GM12878 (cell line): ENCODE results near the gene NEU1. TPM values are rescaled to one million over a fixed set of nuclear protein-coding genes. Genes with fewer than 3 reads are reported as not detected.

Source experiments
- ATF7 ChIP-seq: fragments of 450-650 bp; IDR thresholded peaks from 2 replicates; pipeline ENCODE4 v1.6.1; 2016; ENCODE audit warnings: low read depth, mild to moderate bottlenecking
- BRCA1 ChIP-seq: IDR thresholded peaks from 2 replicates; pipeline ENCODE4 v1.6.1; 2011; ENCODE audit warnings: low read depth, low read length, improper control_type of control experiment
- CHD1 ChIP-seq: IDR thresholded peaks from 2 replicates; pipeline ENCODE4 v1.6.1; 2012; ENCODE audit warnings: low read depth, low read length, improper control_type of control experiment
- CHD4 ChIP-seq: fragments of 200-600 bp; sonication (generic); IDR thresholded peaks from 2 replicates; pipeline ENCODE4 v1.6.1; 2016; ENCODE audit warnings: mild to moderate bottlenecking
- ESRRA ChIP-seq: IDR thresholded peaks from 2 replicates; pipeline ENCODE4 v1.6.1; 2012; ENCODE audit warnings: mild to moderate bottlenecking, low read length, improper control_type of control experiment
- EZH2 ChIP-seq: IDR thresholded peaks from 2 replicates; pipeline ENCODE4 v1.6.1; 2012; ENCODE audit warnings: low read depth, mild to moderate bottlenecking, control low read depth, inconsistent platforms, low read length, borderline replicate concordance; ENCODE audit not compliant: control insufficient read depth
- GABPA ChIP-seq: IDR thresholded peaks from 2 replicates; pipeline ENCODE4 v1.6.1; 2014; ENCODE audit warnings: antibody characterized with exemption, low read depth, mild to moderate bottlenecking, inconsistent platforms
- HCFC1 ChIP-seq: fragments of 150-350 bp; IDR thresholded peaks from 2 replicates; pipeline ENCODE4 v1.6.1; 2014; ENCODE audit warnings: low read length
- HDGF ChIP-seq: fragments of 450-650 bp; IDR thresholded peaks from 2 replicates; pipeline ENCODE4 v1.6.1; 2016; ENCODE audit warnings: antibody characterized with exemption
- JUND ChIP-seq: IDR thresholded peaks from 2 replicates; pipeline ENCODE4 v1.6.1; 2012; ENCODE audit warnings: low read depth, mild to moderate bottlenecking, low read length, improper control_type of control experiment, moderate library complexity
- MTA2 ChIP-seq: fragments of 450-650 bp; IDR thresholded peaks from 2 replicates; pipeline ENCODE4 v1.6.1; 2016; ENCODE audit warnings: low read depth, mild to moderate bottlenecking, moderate library complexity
- NFIC ChIP-seq: IDR thresholded peaks from 2 replicates; pipeline ENCODE4 v1.6.1; 2012; ENCODE audit warnings: low read depth, mild to moderate bottlenecking, inconsistent platforms, low read length, moderate library complexity
- NFYB ChIP-seq: IDR thresholded peaks from 2 replicates; pipeline ENCODE4 v1.6.1; 2011; ENCODE audit warnings: low read depth, mild to moderate bottlenecking, low read length, improper control_type of control experiment, moderate library complexity; ENCODE audit not compliant: insufficient read depth
- PAX8 ChIP-seq: fragments of 450-650 bp; IDR thresholded peaks from 2 replicates; pipeline ENCODE4 v1.6.1; 2017; ENCODE audit warnings: mild to moderate bottlenecking, moderate library complexity
- POU2F2 ChIP-seq: IDR thresholded peaks from 3 replicates; pipeline ENCODE4 v1.6.1; 2011; ENCODE audit warnings: low read depth, mild to moderate bottlenecking, low read length, borderline replicate concordance
- RCOR1 ChIP-seq: conservative IDR thresholded peaks from 2 replicates; pipeline ENCODE4 v1.6.1; 2012; ENCODE audit warnings: low read depth, low read length, improper control_type of control experiment
- SMAD5 ChIP-seq: IDR thresholded peaks from 2 replicates; pipeline ENCODE4 v1.6.1; 2016; ENCODE audit warnings: antibody characterized with exemption, low read depth
- SMC3 ChIP-seq: IDR thresholded peaks from 2 replicates; pipeline ENCODE4 v1.6.1; 2011; ENCODE audit warnings: low read length, improper control_type of control experiment, borderline replicate concordance
- SPI1 ChIP-seq: IDR thresholded peaks from 2 replicates; pipeline ENCODE4 v1.6.1; 2011; ENCODE audit warnings: low read depth, mild to moderate bottlenecking, low read length, moderate library complexity, borderline replicate concordance; ENCODE audit not compliant: insufficient read depth
- SRF ChIP-seq, 2 experiments: IDR thresholded peaks; 2 replicates each; pipeline ENCODE4 v1.6.1; 2011; ENCODE audit warnings: low read depth in 2 of 2, low read length in 2 of 2, mild to moderate bottlenecking in 1 of 2, moderate library complexity in 1 of 2
- TCF7 ChIP-seq: IDR thresholded peaks from 2 replicates; pipeline ENCODE4 v1.6.1; 2014; ENCODE audit warnings: antibody characterized with exemption, borderline replicate concordance
- YY1 ChIP-seq: IDR thresholded peaks from 2 replicates; pipeline ENCODE4 v1.6.1; 2011; ENCODE audit warnings: low read depth, mild to moderate bottlenecking, low read length
- ZNF217 ChIP-seq: fragments of 450-650 bp; IDR thresholded peaks from 2 replicates; pipeline ENCODE4 v1.6.1; 2017; ENCODE audit warnings: antibody characterized with exemption, mild to moderate bottlenecking
- polyA plus RNA-seq, 11 experiments: library from polyadenylated mRNA; depleted of rRNA in 4 of 11; unstranded in 6 of 11; stranded (reverse) in 5 of 11; fragments of >200 nt; fragmentation: Nextera tagmentation in 4 of 11; fragmentation: Illumina TruSeq in 1 of 11; extraction: Ambion mirVana in 4 of 11; extraction: Trizol in 1 of 11; gene quantifications; 1 replicate in 1 of 11; 2 replicates in 10 of 11; pipeline versions ENCODE4 v1.2.1 to v1.2.3, GENCODE V29; 2011 to 2016; ENCODE audit warnings: inconsistent platforms in 2 of 11, missing spikeins in 2 of 11, low read depth in 1 of 11
- total RNA-seq, 4 experiments: library from RNA; depleted of rRNA in 3 of 4; stranded (reverse); fragments of >200 nt in 3 of 4; fragmentation: Illumina TruSeq in 1 of 4; extraction: Trizol in 1 of 4; gene quantifications; 2 replicates each; pipeline versions ENCODE4 v1.2.1 to v1.2.3, GENCODE V29; 2013 to 2021
- TF ChIP-seq, protein P1 (sequence below): IDR thresholded peaks from 2 replicates; pipeline ENCODE4 v1.6.1; 2011; ENCODE audit warnings: low read depth, low read length, improper control_type of control experiment, borderline replicate concordance
- TF ChIP-seq, protein P2 (sequence below), 3 experiments: IDR thresholded peaks in 2 of 3; conservative IDR thresholded peaks in 1 of 3; 2 replicates each; pipeline ENCODE4 v1.5.1; 2011; ENCODE audit warnings: low read depth in 3 of 3, low read length in 3 of 3, mild to moderate bottlenecking in 3 of 3, control low read depth in 2 of 3, moderate library complexity in 2 of 3, inconsistent platforms in 1 of 3, mixed read lengths in 1 of 3; ENCODE audit not compliant: control insufficient read depth in 2 of 3, insufficient read depth in 1 of 3; ENCODE audit errors: extremely low read depth in 1 of 3
- TF ChIP-seq, protein P3 (sequence below): fragments of 450-650 bp; IDR thresholded peaks from 2 replicates; pipeline ENCODE4 v1.6.1; 2017; ENCODE audit warnings: borderline replicate concordance

The NEU1 gene
- total and polyA plus RNA-seq, 10 of the 15 experiments (the other 5 are each of a cell fraction or from before 2014, with no cell fraction given), result 7.2 to 26.9 (median 21.6) TPM

DNA sequence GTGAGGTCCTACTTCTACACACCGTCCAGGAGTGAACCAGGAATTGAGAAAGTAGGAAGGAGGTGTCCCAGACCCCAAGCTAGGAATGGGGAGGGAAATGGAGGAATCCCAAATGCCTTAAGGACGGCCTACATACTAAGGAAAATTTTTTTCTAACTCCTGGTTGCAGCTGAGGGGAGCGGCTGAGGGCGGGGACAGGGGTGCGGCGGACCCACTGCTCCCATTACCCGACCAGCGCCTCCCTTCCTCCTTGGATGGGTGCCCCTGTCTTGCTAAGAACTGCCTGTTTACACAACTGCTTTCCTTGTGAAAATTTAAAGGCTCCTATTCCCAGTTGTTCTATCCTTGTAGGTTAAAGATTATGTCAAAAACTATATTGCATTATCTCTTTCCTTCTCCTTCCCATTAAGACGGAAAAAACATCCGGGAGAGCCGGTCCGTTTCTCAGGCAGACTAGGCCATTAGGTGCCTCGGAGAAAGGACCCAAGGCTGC is 35.8 kb downstream of the NEU1 start (continued):
- no peak; the same call in 1 of the 2 replicates for TF ChIP-seq HCFC1
- TF ChIP-seq ZNF217, result no peak
- TF ChIP-seq YY1, result 0 out of 2 replicates have a peak, but pooled peaks have one; percentile 6
- TF ChIP-seq, protein P1, sequence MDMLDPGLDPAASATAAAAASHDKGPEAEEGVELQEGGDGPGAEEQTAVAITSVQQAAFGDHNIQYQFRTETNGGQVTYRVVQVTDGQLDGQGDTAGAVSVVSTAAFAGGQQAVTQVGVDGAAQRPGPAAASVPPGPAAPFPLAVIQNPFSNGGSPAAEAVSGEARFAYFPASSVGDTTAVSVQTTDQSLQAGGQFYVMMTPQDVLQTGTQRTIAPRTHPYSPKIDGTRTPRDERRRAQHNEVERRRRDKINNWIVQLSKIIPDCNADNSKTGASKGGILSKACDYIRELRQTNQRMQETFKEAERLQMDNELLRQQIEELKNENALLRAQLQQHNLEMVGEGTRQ, result no peak
- no peak for TF ChIP-seq PAX8
- TF ChIP-seq JUND, result no peak
- TF ChIP-seq RCOR1, result no peak
- TF ChIP-seq HDGF, result no peak
- no peak for TF ChIP-seq POU2F2
- no peak for TF ChIP-seq CHD4
- TF ChIP-seq SRF (IDR thresholded peaks at IDR 0.05; ENCODE audit: low read depth in 2 of 2, low read length in 2 of 2), result no peak
- TF ChIP-seq GABPA, result no peak
- TF ChIP-seq, protein P2, sequence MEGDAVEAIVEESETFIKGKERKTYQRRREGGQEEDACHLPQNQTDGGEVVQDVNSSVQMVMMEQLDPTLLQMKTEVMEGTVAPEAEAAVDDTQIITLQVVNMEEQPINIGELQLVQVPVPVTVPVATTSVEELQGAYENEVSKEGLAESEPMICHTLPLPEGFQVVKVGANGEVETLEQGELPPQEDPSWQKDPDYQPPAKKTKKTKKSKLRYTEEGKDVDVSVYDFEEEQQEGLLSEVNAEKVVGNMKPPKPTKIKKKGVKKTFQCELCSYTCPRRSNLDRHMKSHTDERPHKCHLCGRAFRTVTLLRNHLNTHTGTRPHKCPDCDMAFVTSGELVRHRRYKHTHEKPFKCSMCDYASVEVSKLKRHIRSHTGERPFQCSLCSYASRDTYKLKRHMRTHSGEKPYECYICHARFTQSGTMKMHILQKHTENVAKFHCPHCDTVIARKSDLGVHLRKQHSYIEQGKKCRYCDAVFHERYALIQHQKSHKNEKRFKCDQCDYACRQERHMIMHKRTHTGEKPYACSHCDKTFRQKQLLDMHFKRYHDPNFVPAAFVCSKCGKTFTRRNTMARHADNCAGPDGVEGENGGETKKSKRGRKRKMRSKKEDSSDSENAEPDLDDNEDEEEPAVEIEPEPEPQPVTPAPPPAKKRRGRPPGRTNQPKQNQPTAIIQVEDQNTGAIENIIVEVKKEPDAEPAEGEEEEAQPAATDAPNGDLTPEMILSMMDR (IDR thresholded peaks at IDR 0.05 in 2 of 3, conservative IDR thresholded peaks at IDR 0.05 in 1 of 3; ENCODE audit: control insufficient read depth in 2 of 3, extremely low read depth in 1 of 3, insufficient read depth in 1 of 3, low read depth in 3 of 3, low read length in 3 of 3), result no peak
- TF ChIP-seq BRCA1, result no peak
- TF ChIP-seq TCF7, result no peak
- no peak for TF ChIP-seq NFIC
- TF ChIP-seq NFYB, result no peak
- TF ChIP-seq ATF7, result peak; percentile 33; the same call in 1 of the 2 replicates
- TF ChIP-seq CHD1, result no peak
- TF ChIP-seq SMAD5, result no peak
- peak; percentile 35 for TF ChIP-seq MTA2
- TF ChIP-seq EZH2, result no peak
- TF ChIP-seq SPI1, result no peak
- TF ChIP-seq ESRRA, result no peak
- 0 out of 2 replicates have a peak, but pooled peaks have one; percentile 16 for TF ChIP-seq SMC3
- TF ChIP-seq, protein P3, sequence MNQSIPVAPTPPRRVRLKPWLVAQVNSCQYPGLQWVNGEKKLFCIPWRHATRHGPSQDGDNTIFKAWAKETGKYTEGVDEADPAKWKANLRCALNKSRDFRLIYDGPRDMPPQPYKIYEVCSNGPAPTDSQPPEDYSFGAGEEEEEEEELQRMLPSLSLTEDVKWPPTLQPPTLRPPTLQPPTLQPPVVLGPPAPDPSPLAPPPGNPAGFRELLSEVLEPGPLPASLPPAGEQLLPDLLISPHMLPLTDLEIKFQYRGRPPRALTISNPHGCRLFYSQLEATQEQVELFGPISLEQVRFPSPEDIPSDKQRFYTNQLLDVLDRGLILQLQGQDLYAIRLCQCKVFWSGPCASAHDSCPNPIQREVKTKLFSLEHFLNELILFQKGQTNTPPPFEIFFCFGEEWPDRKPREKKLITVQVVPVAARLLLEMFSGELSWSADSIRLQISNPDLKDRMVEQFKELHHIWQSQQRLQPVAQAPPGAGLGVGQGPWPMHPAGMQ, result peak; percentile 96
